GM18505 (cell line): ENCODE data around the gene CCND2.

Source experiments
- ATAC-seq: cut with Tn5 transposase; IDR thresholded peaks from one replicate; pipeline ENCODE4 v1.9.1; 2021; ENCODE audit not compliant: unreplicated experiment
- POLR2A ChIP-seq: IDR thresholded peaks from 4 replicates; pipeline ENCODE4 v1.6.1; 2011; ENCODE audit warnings: borderline replicate concordance; ENCODE audit not compliant: insufficient read depth, insufficient read length; ENCODE audit errors: extremely low read depth

CCND2 gene

GRCh38 chr12:4286771-4287317, 13.3 kb downstream of the CCND2 start:
- no peak for ATAC-seq
- TF ChIP-seq POLR2A: peak; percentile 37

DNA sequence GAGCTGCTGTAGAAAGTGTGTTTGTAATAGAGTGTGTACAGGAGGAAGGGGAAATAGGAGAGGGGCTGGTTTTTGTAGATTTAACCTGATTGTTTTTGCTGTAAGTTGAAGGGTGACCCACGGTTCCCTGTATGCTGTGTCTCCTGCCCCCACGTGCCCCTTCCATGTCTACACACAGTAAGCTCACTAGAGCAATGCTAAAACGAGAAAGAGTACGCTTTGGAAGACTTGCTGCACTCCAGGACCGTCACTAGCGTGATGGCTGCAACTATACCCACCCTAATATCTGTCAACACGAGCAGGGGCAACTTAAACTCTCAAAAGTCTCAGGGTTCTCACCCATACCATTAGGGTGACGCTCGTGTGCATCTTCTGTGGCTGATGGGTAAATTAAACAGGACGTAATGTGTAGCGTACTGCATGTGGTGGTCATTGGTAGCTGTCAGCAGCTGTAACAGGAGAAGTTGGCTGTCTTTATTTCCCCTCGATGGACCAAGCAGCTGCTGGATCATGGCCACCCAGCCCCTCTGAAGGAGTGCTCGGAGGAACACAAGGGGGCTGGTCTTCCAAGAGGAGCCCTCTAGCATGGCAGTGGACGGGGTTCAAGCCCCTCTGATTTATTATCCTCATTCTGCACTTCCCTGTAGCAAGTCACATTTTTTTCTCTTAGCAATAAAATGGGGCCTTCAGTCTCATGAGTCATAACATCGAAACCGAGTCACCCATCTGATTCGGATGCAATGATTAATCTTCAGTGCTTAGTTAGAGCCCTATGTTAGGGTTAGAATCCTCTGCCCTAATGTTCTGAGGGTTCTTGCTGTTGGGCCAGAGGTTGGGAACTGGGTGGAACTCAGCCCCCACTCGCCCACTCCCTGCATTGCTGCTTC, 14.0 kb downstream of the CCND2 start:
- TF ChIP-seq POLR2A: peak; percentile 35
- ATAC-seq: no peak

DNA sequence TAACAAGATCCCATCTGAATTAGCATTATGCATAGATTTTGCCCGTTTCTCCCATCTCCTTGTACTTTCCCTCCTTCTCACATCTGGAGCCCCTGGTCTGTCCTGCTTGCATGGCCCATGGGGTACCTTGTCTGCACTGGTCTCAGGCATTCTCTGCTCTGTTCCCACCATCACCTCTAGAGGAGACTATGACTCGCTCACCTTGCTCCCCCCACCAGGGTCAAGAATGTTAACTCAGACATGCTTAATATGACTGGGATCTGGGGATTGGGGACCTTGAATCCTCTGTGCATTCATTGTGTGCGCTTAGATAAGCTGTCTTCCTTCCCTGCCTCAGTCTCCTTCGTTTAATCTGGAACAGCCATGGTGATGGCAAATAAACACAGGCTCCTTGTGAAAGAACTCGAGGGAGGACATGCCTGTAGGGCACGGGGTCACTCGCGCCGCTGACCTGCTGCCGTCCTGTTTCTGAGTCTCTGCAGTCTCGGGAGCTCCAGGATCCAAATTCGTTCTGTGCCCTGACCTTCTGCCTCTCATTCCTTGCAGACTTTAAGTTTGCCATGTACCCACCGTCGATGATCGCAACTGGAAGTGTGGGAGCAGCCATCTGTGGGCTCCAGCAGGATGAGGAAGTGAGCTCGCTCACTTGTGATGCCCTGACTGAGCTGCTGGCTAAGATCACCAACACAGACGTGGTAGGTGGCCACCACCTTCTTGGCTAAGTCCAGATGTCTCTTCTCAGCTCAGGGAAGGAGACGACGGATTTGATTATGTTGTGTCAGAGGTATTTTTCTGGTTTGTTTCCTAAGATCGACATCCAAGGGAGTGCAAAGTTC, 15.0 kb downstream of the CCND2 start:
- no peak for ATAC-seq
- TF ChIP-seq POLR2A: no peak

- TF ChIP-seq POLR2A: no peak
These were observed 15.8 kb downstream of the CCND2 start for GRCh38 chr12:4289231-4289878.

GRCh38 chr12:4289998-4290790, 16.6 kb downstream of the CCND2 start:
- no peak for ATAC-seq
- TF ChIP-seq POLR2A: no peak

More at GRCh38 chr12:4289231-4289878, 15.8 kb downstream of the CCND2 start:
- no peak for ATAC-seq

- ATAC-seq: no peak
- no peak for TF ChIP-seq POLR2A
These were observed 18.9 kb downstream of the CCND2 start for GRCh38 chr12:4292341-4293073.

- no peak for TF ChIP-seq POLR2A
- no peak for ATAC-seq
These were observed 19.9 kb downstream of the CCND2 start for GRCh38 chr12:4293299-4293965.

- no peak for ATAC-seq
- no peak for TF ChIP-seq POLR2A
These were observed 20.5 kb downstream of the CCND2 start for GRCh38 chr12:4293966-4294505.

DNA sequence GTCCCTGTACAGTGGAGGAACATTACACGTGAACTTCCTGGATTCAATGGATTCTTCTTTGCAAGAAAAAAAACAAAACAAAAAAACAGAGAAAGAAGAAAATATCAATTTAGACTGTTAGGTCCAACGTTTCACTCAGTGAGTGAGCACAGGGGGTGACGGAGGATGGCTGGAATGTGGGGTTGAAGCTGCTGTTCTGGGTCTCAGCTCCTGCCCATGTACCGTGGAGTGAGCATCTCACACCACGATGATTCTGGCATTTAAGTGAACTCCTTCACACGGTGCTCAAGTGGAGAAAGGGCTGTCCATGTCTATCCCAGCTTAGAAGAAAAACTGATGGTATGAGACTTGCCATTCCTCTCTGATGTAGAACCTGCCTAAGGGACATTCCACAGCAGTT, 23.2 kb downstream of the CCND2 start:
- TF ChIP-seq POLR2A: no peak
- ATAC-seq: no peak

GRCh38 chr12:4297617-4298016, 24.1 kb downstream of the CCND2 start:
- TF ChIP-seq POLR2A: peak; percentile 36
- ATAC-seq: no peak

- ATAC-seq: no peak
- TF ChIP-seq POLR2A: no peak
These were observed 27.3 kb downstream of the CCND2 start for GRCh38 chr12:4300883-4301282.
